Transverse colon (tissue), 3 donors: ENCODE results near the gene SPDYE18.
"Not testable (repeated sequence)": the region's sequence is repeated elsewhere in the genome, so short reads cannot be mapped to it uniquely, and the experiment has no call there.

Experiments used
- CTCF ChIP-seq, 5 experiments: fragments of 200-600 bp in 3 of 5; fragments of 450-650 bp in 2 of 5; sonication (generic) in 3 of 5; IDR thresholded peaks; 1 replicate in 2 of 5; 2 replicates in 3 of 5; pipeline ENCODE4 v1.5.1; 2016 to 2017; ENCODE audit warnings: antibody characterized with exemption in 5 of 5, inconsistent platforms in 3 of 5, mild to moderate bottlenecking in 2 of 5, moderate library complexity in 1 of 5
- POLR2A ChIP-seq: fragments of 450-650 bp; IDR thresholded peaks from one replicate; pipeline ENCODE4 v1.6.1; 2016; ENCODE audit warnings: antibody characterized with exemption, mild to moderate bottlenecking, moderate library complexity

- not testable (repeated sequence) for TF ChIP-seq CTCF (IDR thresholded peaks at IDR 0.05); POLR2A
These were observed 59.6 kb downstream of the SPDYE18 start for GRCh38 chr7:77002678-77003233.
